PFSK-1 (cell line): ENCODE data around the gene HYLS1.

Experiments
- POLR2AphosphoS5 ChIP-seq: IDR thresholded peaks from 2 replicates; pipeline ENCODE4 v1.6.1; 2012; ENCODE audit warnings: low read depth, mild to moderate bottlenecking, control low read depth, low read length, moderate library complexity
- SIN3A ChIP-seq: IDR thresholded peaks from 2 replicates; pipeline ENCODE4 v1.6.1; 2012; ENCODE audit warnings: mild to moderate bottlenecking, low read length, moderate library complexity, borderline replicate concordance; ENCODE audit not compliant: insufficient read depth
- TAF1 ChIP-seq: IDR thresholded peaks from 2 replicates; pipeline ENCODE4 v1.6.1; 2012; ENCODE audit warnings: low read length, control low read depth, borderline replicate concordance; ENCODE audit not compliant: insufficient read depth
- TF ChIP-seq, protein P1 (sequence below), 2 experiments: IDR thresholded peaks; 2 replicates each; pipeline versions ENCODE4 v1.6.1 to v1.8.0; 2011 to 2012; ENCODE audit warnings: low read depth in 2 of 2, low read length in 2 of 2, control low read depth in 1 of 2, inconsistent platforms in 1 of 2, mild to moderate bottlenecking in 1 of 2, moderate library complexity in 1 of 2; ENCODE audit not compliant: insufficient read depth in 1 of 2

DNA sequence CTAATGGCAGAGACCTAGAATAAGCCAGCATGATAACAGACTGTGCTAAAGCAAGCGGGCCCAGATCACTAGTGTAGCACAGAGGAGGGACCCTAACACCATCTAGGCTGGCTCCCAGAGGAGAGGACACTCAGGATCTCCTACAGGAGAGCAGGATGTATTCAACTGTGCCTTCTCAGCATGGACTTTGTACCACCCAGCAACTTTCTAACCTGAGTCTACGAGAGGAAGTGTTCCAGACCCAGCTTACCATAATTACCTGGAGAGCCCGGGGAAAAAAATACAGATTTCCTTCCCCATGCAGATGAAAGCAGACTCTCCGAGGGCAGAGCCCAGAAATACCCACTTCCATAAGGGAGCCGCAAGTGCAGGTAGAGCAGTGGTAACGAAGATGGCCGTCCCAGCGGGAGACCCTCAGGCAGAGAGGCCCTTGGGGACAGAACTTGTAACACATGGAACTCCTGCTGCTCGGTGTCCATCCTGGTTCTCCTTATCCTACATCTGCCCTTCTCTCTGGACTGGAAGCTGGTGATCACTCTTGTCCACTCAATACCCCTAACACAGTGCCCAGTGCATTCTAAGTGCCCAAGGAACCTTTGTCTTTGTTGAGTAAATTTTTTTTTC, 37.0 kb downstream of the HYLS1 start:
- TF ChIP-seq TAF1 (no peak), POLR2AphosphoS5 (no peak), SIN3A (no peak)
- TF ChIP-seq, protein P1, sequence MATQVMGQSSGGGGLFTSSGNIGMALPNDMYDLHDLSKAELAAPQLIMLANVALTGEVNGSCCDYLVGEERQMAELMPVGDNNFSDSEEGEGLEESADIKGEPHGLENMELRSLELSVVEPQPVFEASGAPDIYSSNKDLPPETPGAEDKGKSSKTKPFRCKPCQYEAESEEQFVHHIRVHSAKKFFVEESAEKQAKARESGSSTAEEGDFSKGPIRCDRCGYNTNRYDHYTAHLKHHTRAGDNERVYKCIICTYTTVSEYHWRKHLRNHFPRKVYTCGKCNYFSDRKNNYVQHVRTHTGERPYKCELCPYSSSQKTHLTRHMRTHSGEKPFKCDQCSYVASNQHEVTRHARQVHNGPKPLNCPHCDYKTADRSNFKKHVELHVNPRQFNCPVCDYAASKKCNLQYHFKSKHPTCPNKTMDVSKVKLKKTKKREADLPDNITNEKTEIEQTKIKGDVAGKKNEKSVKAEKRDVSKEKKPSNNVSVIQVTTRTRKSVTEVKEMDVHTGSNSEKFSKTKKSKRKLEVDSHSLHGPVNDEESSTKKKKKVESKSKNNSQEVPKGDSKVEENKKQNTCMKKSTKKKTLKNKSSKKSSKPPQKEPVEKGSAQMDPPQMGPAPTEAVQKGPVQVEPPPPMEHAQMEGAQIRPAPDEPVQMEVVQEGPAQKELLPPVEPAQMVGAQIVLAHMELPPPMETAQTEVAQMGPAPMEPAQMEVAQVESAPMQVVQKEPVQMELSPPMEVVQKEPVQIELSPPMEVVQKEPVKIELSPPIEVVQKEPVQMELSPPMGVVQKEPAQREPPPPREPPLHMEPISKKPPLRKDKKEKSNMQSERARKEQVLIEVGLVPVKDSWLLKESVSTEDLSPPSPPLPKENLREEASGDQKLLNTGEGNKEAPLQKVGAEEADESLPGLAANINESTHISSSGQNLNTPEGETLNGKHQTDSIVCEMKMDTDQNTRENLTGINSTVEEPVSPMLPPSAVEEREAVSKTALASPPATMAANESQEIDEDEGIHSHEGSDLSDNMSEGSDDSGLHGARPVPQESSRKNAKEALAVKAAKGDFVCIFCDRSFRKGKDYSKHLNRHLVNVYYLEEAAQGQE (IDR thresholded peaks at IDR 0.05; ENCODE audit: insufficient read depth in 1 of 2, low read depth in 2 of 2, low read length in 2 of 2) = no peak
